HFFc6 (cell line): Measurements from ENCODE around the gene GNLY. TPM values are rescaled to one million over a fixed set of nuclear protein-coding genes. Genes with fewer than 3 reads are reported as not detected.

ENCODE experiments used
- DNase-seq: peaks from one replicate; pipeline ENCODE4 v3.0.0-alpha.2; 2018
- H3K27ac Mint-ChIP-seq: 2 replicates; pipeline ENCODE4 v1.8.0; 2020; ENCODE audit warnings: mild to moderate bottlenecking, mixed read lengths
- H3K27me3 Mint-ChIP-seq: 2 replicates; pipeline ENCODE4 v1.8.0; 2021; ENCODE audit warnings: mild to moderate bottlenecking, moderate library complexity, mixed read lengths; ENCODE audit not compliant: insufficient read depth
- H3K36me3 Mint-ChIP-seq: 2 replicates; pipeline ENCODE4 v1.8.0; 2021; ENCODE audit warnings: low read depth, mixed read lengths
- H3K4me1 Mint-ChIP-seq: 2 replicates; pipeline ENCODE4 v1.8.0; 2020; ENCODE audit warnings: low read depth, mixed read lengths
- H3K4me3 Mint-ChIP-seq: 2 replicates; pipeline ENCODE4 v1.8.0; 2020; ENCODE audit warnings: mild to moderate bottlenecking, moderate library complexity, mixed read lengths
- H3K9me3 Mint-ChIP-seq: 2 replicates; pipeline ENCODE4 v1.8.0; 2020; ENCODE audit warnings: mild to moderate bottlenecking, mixed read lengths
- total RNA-seq, 6 experiments: library from RNA; stranded (reverse); fragmentation: NEBNext Ultra II Directional; extraction: Animal tissue kit (Norgen Biotek cat#: 25700); gene quantifications; 2 replicates in 1 of 6; 3 replicates in 5 of 6; pipeline ENCODE4 v1.2.3, GENCODE V29; 2021
- TF ChIP-seq, protein P1 (sequence below): fragments of 200-600 bp; sonication (generic); IDR thresholded peaks from 2 replicates; pipeline ENCODE4 v1.5.0; 2021; ENCODE audit warnings: antibody characterized with exemption, mild to moderate bottlenecking

The GNLY gene
- total RNA-seq, 6 experiments from 2014 or later, result not detected

GRCh38 chr2:85741833-85742455 is 47.8 kb downstream of the GNLY start:
- Mint-ChIP-seq H3K27ac (peak overlapping the region; percentile 98), H3K4me1 (peaks cover 87% of the 10 kb centered on the region), H3K27me3 (peaks cover 6% of the 10 kb centered on the region), H3K4me3 (peak overlapping the region; percentile 78), H3K9me3 (no peaks in the 10 kb centered on the region), H3K36me3 (0 out of 2 replicates have a peak, but pooled peaks cover 1% of the 10 kb centered on the region)
- TF ChIP-seq, protein P1, sequence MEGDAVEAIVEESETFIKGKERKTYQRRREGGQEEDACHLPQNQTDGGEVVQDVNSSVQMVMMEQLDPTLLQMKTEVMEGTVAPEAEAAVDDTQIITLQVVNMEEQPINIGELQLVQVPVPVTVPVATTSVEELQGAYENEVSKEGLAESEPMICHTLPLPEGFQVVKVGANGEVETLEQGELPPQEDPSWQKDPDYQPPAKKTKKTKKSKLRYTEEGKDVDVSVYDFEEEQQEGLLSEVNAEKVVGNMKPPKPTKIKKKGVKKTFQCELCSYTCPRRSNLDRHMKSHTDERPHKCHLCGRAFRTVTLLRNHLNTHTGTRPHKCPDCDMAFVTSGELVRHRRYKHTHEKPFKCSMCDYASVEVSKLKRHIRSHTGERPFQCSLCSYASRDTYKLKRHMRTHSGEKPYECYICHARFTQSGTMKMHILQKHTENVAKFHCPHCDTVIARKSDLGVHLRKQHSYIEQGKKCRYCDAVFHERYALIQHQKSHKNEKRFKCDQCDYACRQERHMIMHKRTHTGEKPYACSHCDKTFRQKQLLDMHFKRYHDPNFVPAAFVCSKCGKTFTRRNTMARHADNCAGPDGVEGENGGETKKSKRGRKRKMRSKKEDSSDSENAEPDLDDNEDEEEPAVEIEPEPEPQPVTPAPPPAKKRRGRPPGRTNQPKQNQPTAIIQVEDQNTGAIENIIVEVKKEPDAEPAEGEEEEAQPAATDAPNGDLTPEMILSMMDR, result peak; percentile 49
- DNase-seq, result peak; percentile 89

DNA sequence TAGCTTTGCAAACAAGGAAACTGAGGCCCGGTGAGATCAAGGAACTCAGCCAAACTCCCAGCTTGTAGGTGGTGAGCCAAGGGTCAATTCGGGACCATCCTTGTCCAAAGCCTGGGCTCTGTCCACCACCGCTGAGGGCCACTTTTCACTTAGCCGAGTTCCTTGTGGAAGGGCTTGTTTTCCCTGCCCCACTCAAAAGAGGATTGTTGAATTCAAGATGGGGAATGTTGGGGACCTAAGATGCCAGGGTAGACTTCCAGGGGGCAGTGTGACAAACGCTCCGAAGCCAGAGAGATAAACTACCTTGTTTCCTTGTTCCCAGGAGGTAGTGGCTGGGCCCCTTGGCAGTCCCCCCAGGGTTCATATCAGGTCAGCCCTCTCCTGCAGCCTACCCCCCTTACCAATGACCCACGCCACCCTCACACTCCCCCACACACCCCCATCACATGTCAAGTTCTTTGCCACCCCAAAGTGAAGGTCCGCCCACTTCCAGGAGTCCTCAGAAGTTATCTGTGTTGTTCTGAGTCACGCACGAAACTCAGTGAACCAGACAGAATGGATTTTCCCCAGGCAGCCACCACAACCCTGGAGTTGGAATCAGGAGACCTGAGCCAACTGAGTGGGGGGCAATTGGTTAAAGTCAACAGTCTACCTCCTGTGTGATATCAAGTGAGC is 49.3 kb downstream of the GNLY start:
- TF ChIP-seq, protein P1, result peak; percentile 27
- peak; percentile 33 for DNase-seq
- peaks cover 6% of the 10 kb centered on the region for H3K27me3 Mint-ChIP-seq
- H3K27ac Mint-ChIP-seq, result peak overlapping the region; percentile 98
- H3K36me3 Mint-ChIP-seq, result peaks cover 7% of the 10 kb centered on the region; the same call in 1 of the 2 replicates
- peaks cover 81% of the 10 kb centered on the region for H3K4me1 Mint-ChIP-seq
- peak overlapping the region; percentile 84 for H3K4me3 Mint-ChIP-seq
- no peaks in the 10 kb centered on the region for H3K9me3 Mint-ChIP-seq

- Mint-ChIP-seq H3K27ac (peak overlapping the region; percentile 98), H3K4me1 (peaks cover 81% of the 10 kb centered on the region)
- TF ChIP-seq, protein P1, result no peak
These were observed 49.9 kb downstream of the GNLY start for GRCh38 chr2:85744055-85744454.

DNA sequence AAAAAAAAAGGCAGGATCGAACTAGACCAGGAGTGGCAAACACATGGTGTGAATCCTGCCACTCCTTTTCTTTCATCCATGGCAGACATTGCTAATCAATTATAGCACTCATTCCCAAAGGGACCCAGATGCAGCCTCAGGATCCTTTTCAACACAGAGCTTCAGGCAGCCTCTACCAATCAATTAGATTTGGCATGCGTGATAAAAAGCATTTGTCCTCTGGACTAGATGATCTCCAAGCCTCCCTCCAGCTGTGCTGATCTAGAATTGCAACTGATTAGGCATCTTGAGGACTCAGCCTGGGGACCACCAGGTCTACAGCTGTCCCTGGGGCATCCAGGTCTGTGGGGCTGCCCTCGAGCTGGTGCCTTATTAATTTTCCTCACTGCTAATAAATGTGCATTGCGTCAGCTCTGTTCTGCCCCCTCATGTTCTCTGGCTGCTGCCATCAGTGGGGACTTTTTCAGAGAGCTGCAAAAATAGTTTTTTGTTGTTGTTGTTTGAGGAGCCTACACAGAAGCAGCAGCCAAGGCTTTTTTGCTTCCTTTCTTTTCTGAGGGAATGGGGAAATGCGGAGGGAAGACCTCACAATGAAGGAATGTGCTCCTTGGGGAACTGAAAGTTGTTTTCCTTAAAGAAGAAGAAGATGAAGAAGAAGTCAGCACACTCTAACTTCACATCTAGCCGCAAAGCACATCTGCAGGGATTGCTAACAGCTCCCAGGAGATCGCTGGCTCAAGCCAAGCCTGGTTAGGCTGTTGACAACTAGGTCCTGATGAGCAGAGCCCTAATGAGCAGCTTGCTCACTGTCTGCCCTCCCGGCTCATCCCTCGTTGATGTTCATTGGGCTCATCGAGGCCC is 50.8 kb downstream of the GNLY start:
- DNase-seq, result peak; percentile 39
- H3K4me3 Mint-ChIP-seq, result peak overlapping the region; percentile 84
- TF ChIP-seq, protein P1, result peak; percentile 30
- H3K9me3 Mint-ChIP-seq, result no peaks in the 10 kb centered on the region
- H3K4me1 Mint-ChIP-seq, result peaks cover 85% of the 10 kb centered on the region
- peak overlapping the region; percentile 98 for H3K27ac Mint-ChIP-seq
- peaks cover 6% of the 10 kb centered on the region for H3K27me3 Mint-ChIP-seq
- H3K36me3 Mint-ChIP-seq, result peaks cover 7% of the 10 kb centered on the region; the same call in 1 of the 2 replicates

More at GRCh38 chr2:85744055-85744454, 49.9 kb downstream of the GNLY start:
- H3K36me3 Mint-ChIP-seq, result peaks cover 7% of the 10 kb centered on the region; the same call in 1 of the 2 replicates
- DNase-seq, result no peak
- H3K27me3 Mint-ChIP-seq, result peaks cover 6% of the 10 kb centered on the region
- H3K4me3 Mint-ChIP-seq, result peak overlapping the region; percentile 84
- no peaks in the 10 kb centered on the region for H3K9me3 Mint-ChIP-seq

- Mint-ChIP-seq H3K27me3 (peaks cover 6% of the 10 kb centered on the region), H3K9me3 (no peaks in the 10 kb centered on the region), H3K36me3 (peaks cover 7% of the 10 kb centered on the region; the same call in 1 of the 2 replicates), H3K4me3 (peak overlapping the region; percentile 84), H3K4me1 (peaks cover 89% of the 10 kb centered on the region), H3K27ac (peak overlapping the region; percentile 98)
- DNase-seq, result no peak
- TF ChIP-seq, protein P1, result no peak
These were observed 51.5 kb downstream of the GNLY start for GRCh38 chr2:85745619-85746018.
